Ammon's horn (tissue), 1 donor: ENCODE measurements around the gene KIF3A.

ENCODE experiments used
- DNase-seq: peaks from one replicate; pipeline ENCODE4 v3.0.0-alpha.2; 2016; ENCODE audit warnings: low spot score

KIF3A gene

DNA sequence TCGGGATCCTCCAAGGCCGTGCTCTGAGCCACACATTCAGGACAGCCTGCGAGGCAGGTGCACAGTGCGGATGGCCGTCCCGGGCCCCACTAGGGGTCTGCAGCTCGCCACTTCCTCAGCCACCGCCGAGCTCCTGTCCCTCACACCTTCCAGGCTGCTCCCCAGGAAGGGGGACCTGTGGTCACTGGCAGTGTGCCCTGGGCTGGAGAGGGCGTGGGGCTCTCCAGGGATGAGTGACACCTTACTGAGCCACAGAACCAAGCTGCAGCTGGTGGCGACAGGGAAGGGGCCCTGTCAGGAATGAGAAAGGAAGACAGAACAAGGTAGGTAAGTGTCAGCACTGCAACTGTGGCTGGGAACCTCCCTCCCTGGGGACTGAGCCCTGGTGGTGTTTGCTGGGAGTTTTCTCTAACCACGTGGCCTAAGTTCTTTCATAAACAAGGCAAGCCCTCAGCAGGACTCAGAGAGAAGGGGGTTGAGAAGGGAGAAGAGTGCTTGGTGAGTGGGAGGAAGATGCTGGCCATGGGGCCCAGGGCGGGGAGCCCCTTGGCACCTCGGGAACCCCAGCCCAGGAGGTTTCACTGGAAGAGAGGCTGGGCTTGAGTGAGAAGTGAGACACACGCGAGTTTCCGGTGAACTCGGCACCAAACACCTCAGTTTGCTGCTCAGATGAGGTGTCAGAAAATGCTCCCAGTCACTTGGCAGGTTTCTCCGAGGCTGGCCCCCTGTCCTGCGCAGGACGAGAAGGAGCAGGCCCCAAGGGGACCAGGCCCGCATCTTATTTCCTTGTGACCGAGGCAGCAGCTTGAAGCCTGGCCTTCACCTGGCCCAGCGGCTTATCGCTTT lies 74.2 kb downstream of the KIF3A start:
- no peak for DNase-seq

DNA sequence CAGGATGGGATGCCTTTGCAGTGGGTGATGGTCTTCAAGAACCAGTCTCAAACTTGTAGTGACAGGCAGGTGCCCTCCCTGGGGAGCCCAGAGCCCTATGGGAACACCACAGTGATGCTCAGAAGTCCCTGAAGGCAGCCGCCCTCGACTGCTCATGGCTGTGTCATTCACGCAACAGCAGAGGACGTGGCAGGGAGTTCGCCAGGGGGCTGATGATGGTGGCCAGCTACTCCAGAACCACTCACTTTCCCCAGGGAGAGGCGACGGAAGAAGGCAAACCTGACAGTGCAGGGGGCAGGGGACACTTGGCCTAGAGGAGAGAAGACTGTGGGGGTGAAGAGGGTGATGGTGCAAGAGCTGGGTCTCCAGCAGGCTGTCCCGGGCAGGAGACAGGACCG lies 75.3 kb downstream of the KIF3A start:
- DNase-seq, result no peak

DNA sequence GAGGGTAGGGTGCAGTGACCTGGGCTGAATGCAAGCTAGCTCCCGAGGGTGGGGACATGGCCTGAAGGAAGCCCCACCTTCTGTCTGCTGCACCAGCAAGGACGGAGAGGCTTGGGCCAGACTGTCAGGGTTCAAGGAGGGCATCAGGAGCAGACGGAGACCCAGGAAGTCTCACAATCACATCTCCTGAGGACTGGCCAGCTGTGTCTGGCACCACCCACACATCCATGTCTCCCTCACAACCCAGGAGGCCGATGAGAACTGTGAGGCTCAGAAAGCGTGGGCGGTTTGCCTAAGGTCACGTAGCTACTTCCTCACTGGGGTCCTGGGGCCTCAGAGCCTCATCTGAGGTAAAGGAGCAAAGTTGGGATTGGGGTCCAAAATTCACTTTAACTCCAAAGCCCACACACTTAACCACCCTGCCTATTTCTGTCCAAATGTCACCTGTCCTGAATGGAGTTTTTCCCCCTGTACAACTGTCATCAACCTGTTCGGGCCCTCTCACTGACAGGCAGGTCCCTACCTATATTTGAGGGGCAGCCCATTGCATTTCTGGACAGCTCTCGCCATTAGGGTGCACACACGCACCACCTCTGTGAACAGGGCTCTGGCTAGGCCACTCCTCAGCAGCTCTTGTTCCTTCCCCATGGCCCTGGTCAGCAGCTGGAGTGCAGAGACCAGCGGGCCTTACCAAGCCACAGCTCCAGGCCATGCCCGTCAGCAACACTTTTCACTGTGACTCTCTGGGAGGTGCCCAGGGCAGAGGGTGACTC lies 75.9 kb downstream of the KIF3A start:
- DNase-seq, result no peak

DNA sequence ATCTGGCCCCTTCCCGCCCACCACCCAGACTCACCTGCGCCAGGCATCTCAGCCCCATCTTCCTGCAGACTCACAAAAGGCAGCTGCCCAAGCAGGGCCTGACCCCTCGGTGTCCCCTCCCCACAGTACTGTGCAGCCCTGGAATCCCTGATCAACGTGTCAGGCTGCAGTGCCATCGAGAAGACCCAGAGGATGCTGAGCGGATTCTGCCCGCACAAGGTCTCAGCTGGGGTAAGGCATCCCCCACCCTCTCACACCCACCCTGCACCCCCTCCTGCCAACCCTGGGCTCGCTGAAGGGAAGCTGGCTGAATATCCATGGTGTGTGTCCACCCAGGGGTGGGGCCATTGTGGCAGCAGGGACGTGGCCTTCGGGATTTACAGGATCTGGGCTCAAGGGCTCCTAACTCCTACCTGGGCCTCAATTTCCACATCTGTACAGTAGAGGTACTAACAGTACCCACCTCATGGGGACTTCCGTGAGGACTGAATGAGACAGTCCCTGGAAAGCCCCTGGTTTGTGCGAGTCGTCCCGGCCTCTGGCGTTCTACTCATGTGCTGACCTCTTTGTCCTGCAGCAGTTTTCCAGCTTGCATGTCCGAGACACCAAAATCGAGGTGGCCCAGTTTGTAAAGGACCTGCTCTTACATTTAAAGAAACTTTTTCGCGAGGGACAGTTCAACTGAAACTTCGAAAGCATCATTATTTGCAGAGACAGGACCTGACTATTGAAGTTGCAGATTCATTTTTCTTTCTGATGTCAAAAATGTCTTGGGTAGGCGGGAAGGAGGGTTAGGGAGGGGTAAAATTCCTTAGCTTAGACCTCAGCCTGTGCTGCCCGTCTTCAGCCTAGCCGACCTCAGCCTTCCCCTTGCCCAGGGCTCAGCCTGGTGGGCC lies 77.5 kb downstream of the KIF3A start:
- DNase-seq, result no peak

DNA sequence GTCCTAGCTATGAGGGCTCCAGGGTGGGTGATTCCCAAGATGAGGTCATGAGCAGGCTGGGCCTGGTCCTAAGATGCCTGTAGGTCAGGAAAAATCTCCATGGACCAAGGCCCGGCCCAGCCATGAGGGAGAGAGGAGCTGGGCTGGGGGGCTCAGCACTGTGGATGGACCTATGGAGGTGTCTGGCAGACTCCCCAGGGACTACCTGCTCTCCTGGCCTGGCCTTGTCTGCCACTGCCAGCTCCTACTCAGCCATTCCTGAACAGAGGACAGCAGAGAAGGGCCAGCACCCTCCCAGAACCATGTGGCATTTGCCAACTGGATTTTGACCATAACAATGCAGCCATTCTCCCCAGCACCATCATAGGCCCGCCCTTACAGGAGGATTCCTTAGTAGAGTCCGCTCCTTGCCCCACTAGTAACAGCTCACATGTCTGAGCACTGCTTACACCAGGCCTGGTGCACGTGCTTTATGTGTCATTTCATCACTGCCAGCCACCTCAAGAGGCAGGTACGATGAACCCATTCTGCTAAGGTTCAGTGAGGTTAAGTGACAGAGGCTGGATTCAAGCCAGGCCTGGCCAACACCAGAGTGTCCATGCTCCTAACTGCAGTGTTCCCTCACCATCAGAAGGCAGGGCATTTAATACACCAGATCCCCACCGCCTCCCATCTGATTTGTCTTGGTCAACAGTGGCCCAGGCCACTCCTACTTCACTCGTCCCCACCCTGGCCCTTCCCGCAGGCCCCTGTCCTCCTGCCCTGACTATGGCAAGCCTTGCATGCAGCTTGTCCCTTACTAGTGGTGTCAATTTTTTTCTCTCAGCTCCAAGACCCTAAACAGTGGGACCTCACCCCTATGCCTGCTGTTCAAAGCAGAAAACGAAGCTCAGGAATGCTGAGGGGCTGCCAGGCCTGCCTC lies 78.7 kb downstream of the KIF3A start:
- DNase-seq, result peak; percentile 28

DNA sequence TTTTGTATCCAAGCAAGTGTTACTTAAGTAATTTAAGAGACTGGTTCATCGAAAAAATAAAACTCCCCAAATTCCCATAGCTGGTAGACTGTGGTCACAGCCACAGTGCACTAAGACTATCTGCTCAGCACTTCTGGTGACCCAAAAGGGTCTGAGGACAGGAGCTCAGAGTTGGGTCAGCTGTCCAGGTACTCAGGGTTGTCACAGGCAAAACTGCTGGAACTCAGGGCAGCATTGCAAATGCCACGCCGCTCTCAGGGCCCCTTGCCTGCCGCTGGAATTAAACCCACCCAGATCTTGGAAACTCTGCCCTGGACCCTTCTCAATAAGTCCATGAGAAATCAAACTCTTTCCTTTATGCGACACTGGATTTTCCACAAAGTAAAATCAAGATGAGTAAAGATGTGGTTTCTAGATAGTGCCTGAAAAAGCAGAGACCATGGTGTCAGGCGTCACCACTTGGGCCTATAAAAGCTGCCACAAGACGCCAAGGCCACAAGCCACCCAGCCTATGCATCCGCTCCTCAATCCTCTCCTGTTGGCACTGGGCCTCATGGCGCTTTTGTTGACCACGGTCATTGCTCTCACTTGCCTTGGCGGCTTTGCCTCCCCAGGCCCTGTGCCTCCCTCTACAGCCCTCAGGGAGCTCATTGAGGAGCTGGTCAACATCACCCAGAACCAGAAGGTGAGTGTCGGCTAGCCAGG lies 79.5 kb downstream of the KIF3A start, which contains the start of gene IL13:
Gene IL13 (plus strand): TSS at position 498 of the 705 bp plus-strand sequence. CDS start 14 bp downstream, at position 512.
- DNase-seq, result no peak

DNA sequence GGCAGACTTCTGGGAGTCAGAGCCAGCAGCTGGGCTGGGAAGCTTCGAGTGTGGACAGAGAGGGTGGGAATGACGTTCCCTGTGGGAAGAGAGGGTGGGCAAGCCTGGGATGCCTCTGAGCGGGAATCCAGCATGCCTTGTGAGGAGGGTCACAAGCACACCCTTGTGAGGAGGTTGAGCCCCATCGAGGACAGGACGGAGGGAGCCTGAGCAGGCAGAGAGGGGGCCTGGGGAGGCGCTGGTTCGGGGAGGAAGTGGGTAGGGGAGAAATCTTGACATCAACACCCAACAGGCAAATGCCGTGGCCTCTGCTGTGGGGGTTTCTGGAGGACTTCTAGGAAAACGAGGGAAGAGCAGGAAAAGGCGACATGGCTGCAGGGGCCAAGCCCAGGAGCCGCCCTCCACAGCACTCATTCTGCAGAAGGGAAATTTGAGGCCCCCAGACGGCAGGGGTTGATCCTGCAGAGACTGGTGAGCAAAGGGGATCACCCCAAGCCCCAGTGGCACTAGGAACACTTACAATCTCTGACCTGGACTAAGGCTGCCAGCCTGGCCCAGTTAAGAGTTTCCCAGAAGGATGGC lies 80.5 kb downstream of the KIF3A start:
- DNase-seq, result no peak

DNA sequence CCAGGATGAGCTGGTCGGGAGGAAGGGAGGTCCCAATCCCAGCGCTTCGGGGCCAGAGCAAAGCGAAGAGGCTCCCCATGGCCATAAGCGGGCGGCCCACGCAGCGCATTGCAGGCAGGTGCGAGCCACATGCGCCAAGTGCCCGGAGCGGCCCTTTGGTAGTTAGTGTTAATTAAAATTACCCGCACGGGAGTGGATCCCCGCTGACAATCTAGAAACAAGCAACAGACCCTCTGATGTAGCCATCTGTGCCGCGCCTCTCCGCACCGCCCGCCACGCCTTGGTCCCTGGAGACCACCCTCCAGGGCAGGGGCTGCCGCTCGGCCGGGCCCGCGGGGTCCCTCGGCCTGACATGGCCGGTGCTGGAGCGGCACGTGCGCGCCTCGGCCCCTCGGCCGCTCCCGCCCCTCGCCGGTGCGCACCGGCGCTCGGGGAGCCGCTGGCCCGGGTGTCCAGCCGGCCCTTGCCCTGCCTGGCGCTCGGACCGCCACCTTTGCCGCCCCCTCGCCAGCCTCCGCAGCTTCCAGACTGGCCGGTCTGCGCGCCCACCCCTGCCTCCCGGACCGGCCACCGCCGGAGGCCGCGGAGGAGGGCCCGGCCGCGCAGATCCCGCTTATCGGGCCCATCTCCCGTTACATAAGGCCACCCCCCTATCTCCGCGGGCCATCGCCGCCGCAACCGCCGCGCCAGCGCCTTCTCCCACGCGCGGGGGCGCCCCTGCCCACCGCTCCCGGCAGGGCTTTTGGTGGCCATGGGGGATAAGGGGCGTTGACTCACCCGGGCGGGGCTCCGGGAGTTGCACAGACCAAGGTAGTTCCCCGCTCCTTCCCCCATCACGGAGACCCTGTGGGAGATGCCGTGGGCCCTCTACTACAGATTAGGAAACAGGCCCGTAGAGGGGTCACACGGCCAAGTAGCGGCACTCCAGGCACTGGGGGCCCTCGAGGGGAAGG lies 81.2 kb downstream of the KIF3A start:
- peak; percentile 18 for DNase-seq

DNA sequence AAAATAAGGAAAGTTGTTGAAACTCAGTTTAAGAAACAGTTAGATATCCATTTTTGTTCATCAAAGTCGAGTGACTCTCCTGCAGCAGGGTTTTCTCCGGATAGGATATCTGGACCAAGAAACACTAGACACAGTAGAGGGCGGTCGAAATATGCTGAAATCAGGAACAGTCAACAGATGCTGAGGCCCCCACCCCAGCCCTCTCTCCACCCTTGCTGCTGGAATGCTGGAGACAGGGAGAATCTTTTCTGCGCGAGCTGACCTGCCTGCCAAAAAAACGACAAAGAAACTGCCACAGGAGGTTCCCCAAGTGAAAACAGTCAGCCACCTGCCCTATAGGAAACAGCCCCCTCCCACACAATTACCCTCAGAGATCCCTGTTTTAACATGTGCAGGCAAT lies 83.6 kb downstream of the KIF3A start:
- DNase-seq, result no peak

DNA sequence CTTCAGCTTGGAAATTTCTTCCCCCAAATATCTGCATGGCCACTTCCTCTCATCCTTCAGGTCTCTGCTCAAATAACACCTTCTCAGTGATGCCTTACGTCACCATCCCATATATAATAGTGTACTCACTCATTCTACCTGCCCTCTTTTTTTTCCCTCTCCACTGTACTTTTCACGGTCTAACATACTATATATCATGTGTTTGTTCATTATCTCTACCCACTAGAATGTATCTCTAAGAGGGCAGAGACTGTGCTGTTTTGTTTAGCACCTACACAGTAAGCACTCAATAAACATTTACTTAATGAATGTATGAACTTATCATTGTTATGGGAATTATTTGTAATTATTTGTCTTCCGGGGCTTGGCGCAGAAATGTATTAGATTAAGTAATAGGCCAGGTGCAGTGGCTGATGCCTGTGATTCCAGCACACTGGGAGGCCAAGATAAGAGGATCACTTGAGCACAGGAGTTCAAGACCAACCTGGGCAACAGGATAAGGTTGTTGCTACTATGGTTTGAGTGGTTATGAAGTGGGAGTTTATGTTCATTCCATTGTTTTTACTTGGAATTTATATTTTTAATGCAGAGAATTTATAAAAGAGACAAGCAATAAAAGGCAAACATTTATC lies 85.4 kb downstream of the KIF3A start:
- no peak for DNase-seq

DNA sequence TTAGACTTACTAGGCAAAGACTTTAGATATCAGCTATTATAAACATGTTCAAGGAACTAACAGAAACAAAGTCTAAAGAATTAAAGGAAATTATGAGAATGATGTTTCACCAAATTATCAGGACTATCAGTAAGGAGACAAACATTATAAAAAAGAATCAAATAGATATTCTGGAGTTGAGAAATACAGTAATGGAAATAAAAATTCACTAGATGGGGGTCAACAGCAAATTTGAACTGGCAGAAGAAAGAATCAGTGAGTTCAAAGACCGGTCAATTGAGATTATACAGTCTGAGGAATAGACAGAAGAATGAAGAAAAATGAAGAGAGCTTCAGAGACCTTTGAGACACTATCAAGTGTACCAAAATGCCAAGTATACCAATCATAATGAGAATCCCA lies 89.0 kb downstream of the KIF3A start:
- DNase-seq, result no peak

DNA sequence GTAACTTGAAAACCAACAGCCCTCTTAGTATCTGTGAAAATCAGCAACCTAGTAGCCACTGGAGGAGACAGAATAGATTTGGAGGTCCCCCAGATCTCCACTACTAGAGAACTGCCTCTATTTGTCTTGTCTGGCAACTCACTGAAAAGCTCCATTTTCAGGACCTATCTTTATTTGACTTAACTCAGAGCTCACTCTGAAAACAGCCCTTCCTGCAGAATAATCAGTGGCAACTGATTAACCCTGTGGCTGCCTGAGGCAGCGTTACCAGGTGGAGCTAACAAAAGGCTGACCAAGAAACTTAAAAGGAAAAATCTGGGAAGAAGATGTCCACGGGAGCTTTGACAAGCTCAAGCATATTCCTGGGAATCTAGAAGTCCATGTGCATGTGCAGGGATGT lies 89.9 kb downstream of the KIF3A start:
- no peak for DNase-seq

DNA sequence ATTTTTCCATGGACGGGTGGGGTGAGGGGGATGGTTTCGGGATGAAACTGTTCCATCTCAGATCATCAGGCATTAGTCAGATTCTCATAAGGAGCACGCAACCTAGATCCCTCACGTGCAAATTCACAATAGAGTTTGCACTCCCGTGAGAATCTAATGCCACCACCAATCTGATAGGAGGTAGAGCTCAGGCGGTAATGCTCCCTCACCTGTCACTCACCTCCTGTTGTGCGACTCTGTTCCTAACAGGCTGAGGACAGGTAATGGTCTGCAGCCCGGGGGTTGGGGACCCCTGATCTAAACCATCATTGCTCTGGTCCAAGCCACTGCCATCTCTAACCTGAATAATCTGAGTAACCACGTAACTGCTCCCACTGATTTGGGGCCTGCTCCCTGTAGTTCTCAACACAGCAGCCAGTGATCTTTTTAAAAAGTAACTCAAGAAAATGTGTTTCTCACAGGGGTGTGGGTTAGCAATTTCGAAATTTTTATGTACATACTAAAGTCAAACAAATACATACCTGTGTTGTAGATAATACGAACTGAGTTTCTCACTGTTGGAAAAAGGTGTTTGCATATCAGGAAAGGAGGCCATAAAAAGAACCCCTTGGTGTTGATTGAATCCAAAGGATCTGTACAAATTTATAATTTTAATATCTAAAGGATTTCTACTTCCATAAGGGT lies 90.6 kb downstream of the KIF3A start:
- DNase-seq, result no peak

DNA sequence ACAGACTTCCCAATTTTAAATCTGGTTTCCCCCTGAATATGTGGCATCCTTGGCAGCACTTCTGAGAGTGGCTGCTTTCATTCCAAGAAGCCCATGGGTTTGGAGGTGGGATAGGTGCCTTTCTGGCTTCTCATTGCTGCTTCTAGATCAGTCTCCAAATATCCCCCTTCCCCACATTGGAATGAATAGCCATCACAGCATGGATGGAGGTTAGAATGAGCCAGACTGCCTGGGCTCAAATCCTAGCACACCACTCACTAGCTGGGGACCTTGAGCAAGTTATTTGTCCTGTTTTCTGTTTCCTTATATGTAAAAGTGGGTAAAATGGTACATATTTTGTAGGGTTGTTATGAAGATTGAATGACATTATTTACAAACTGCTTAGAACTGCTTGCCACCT lies 93.2 kb downstream of the KIF3A start:
- no peak for DNase-seq
